Measurements from ENCODE around the gene INTS14.

DNA sequence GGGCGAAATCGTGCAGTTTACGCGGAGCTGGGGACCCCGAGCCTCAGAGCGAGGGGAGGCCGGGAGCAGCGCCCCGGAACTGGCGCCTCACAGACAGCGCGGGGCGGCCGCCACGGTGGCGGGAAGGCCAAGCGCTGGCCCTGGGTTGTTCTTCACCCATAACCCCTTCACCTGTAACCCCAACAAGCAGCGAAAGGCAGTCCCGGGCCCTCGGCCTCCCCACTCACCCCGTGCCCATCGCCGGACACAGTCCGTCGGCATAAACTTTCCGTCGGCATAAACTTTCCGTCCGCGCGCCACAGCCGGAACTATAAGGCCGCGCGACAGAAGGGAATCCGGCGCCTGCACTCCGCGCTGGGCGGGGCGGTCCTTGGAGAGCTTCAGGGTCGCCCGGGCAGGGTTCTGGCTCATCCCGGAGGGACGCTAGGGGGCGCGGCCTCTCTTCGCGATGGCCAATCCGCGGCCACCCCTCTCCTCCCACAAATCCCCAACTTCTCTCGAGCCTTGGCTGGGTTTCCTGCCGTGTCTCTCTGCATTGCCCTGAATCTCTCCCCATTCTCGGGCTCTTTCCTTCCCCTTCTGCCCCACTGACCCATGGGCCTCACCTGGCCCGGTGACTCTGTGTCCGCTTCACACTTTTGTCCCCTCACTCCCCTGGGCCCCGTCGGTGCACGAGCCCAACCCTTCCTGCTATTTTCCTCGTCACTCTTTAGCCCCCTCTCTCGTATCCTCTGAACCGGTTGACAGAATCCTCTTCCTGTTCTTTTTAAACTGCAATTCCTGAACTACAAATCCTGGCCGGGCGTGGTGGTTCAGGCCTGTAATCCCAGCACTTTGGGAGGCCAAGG is at the start of gene INTS14:
- TF ChIP-seq, protein P1, sequence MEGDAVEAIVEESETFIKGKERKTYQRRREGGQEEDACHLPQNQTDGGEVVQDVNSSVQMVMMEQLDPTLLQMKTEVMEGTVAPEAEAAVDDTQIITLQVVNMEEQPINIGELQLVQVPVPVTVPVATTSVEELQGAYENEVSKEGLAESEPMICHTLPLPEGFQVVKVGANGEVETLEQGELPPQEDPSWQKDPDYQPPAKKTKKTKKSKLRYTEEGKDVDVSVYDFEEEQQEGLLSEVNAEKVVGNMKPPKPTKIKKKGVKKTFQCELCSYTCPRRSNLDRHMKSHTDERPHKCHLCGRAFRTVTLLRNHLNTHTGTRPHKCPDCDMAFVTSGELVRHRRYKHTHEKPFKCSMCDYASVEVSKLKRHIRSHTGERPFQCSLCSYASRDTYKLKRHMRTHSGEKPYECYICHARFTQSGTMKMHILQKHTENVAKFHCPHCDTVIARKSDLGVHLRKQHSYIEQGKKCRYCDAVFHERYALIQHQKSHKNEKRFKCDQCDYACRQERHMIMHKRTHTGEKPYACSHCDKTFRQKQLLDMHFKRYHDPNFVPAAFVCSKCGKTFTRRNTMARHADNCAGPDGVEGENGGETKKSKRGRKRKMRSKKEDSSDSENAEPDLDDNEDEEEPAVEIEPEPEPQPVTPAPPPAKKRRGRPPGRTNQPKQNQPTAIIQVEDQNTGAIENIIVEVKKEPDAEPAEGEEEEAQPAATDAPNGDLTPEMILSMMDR (IDR thresholded peaks at IDR 0.05; ENCODE audit: borderline replicate concordance, extremely low read depth, low read length, poor library complexity, severe bottlenecking): peak; percentile 68
- no peak for TF ChIP-seq EZH2 (IDR thresholded peaks at IDR 0.05; ENCODE audit: borderline replicate concordance, low read depth, low read length, severe bottlenecking)
